HEK293T (cell line): Measurements from ENCODE around the gene CDH13.

Experiments
- CTCF ChIA-PET: fragments of 350-600 bp; formaldehyde crosslinking; extraction: SDS; loops from one replicate; lab custom pipeline; 2021; ENCODE audit warnings: antibody characterized with exemption, inconsistent platforms; lab: Yijun Ruan, JAX
- POLR2A ChIA-PET: fragments of 350-600 bp; formaldehyde crosslinking; extraction: SDS; loops from one replicate; lab custom pipeline; 2020; ENCODE audit warnings: antibody characterized with exemption, inconsistent platforms; lab: Yijun Ruan, JAX
- DNase-seq: peaks from one replicate; pipeline ENCODE4 v3.0.0; 2012; ENCODE audit warnings: mixed read lengths; ENCODE audit errors: extremely low spot score
- ARNT ChIP-seq: fragments of 450-650 bp; IDR thresholded peaks from 2 replicates; pipeline ENCODE4 v1.6.1; 2017; ENCODE audit warnings: mild to moderate bottlenecking
- BHLHE40 ChIP-seq: fragments of 450-650 bp; IDR thresholded peaks from 2 replicates; pipeline ENCODE4 v1.6.1; 2016; ENCODE audit warnings: mild to moderate bottlenecking, moderate library complexity, borderline replicate concordance
- CTBP1 ChIP-seq: fragments of 450-650 bp; IDR thresholded peaks from 2 replicates; pipeline ENCODE4 v1.6.1; 2016; ENCODE audit warnings: borderline replicate concordance
- ELF4 ChIP-seq: fragments of 450-650 bp; IDR thresholded peaks from 2 replicates; pipeline ENCODE4 v1.6.1; 2017; ENCODE audit warnings: antibody characterized with exemption
- FOXA1 ChIP-seq: fragments of 450-650 bp; IDR thresholded peaks from 2 replicates; pipeline ENCODE4 v1.6.1; 2016; ENCODE audit warnings: mild to moderate bottlenecking
- FOXK2 ChIP-seq: fragments of 450-650 bp; IDR thresholded peaks from 2 replicates; pipeline ENCODE4 v1.6.1; 2016; ENCODE audit warnings: mild to moderate bottlenecking
- FOXM1 ChIP-seq: fragments of 450-650 bp; IDR thresholded peaks from 2 replicates; pipeline ENCODE4 v1.6.1; 2017; ENCODE audit warnings: mild to moderate bottlenecking, borderline replicate concordance
- HDGF ChIP-seq: fragments of 450-650 bp; IDR thresholded peaks from 2 replicates; pipeline ENCODE4 v1.6.1; 2017; ENCODE audit warnings: antibody characterized with exemption, borderline replicate concordance
- L3MBTL2 ChIP-seq: fragments of 450-650 bp; conservative IDR thresholded peaks from 2 replicates; pipeline ENCODE4 v1.6.1; 2016; ENCODE audit warnings: mild to moderate bottlenecking
- LEF1 ChIP-seq: fragments of 450-650 bp; IDR thresholded peaks from 2 replicates; pipeline ENCODE4 v1.6.1; 2017; ENCODE audit warnings: mild to moderate bottlenecking, borderline replicate concordance
- NFRKB ChIP-seq: fragments of 450-650 bp; IDR thresholded peaks from 2 replicates; pipeline ENCODE4 v1.6.1; 2016; ENCODE audit warnings: mild to moderate bottlenecking, moderate library complexity
- PKNOX1 ChIP-seq: fragments of 450-650 bp; IDR thresholded peaks from 2 replicates; pipeline ENCODE4 v1.6.1; 2016
- SP1 ChIP-seq: fragments of 450-650 bp; IDR thresholded peaks from 2 replicates; pipeline ENCODE4 v1.6.1; 2017
- SUZ12 ChIP-seq: fragments of 450-650 bp; IDR thresholded peaks from 2 replicates; pipeline ENCODE4 v1.6.1; 2016; ENCODE audit warnings: mild to moderate bottlenecking
- TARDBP ChIP-seq: fragments of 450-650 bp; IDR thresholded peaks from 2 replicates; pipeline ENCODE4 v1.6.1; 2016
- ZNF384 ChIP-seq: fragments of 450-650 bp; IDR thresholded peaks from 2 replicates; pipeline ENCODE4 v1.6.1; 2016

The CDH13 gene

DNA sequence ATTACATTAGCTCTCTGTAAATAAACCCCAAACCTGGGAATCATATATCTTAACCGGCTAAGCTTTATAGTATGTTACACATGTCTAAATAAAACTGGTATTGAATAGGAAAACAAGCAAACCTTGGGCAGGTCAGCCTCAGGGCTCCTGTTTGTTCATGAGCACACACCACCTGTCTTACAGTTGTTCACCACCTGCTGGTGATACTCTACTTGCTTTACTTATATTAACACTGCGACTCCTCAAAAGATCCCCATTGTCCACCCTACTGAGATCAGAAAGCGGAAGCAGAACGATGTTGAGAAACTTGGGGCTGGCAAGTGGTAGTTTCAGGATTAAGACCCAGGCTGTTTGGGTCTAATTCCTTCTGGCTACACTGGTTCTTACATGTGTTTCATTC is 16.4 kb downstream of the CDH13 start:
- no peak for DNase-seq
- CTCF ChIA-PET = no interaction called here
- POLR2A ChIA-PET = no interaction called here
- TF ChIP-seq PKNOX1 = no peak

DNA sequence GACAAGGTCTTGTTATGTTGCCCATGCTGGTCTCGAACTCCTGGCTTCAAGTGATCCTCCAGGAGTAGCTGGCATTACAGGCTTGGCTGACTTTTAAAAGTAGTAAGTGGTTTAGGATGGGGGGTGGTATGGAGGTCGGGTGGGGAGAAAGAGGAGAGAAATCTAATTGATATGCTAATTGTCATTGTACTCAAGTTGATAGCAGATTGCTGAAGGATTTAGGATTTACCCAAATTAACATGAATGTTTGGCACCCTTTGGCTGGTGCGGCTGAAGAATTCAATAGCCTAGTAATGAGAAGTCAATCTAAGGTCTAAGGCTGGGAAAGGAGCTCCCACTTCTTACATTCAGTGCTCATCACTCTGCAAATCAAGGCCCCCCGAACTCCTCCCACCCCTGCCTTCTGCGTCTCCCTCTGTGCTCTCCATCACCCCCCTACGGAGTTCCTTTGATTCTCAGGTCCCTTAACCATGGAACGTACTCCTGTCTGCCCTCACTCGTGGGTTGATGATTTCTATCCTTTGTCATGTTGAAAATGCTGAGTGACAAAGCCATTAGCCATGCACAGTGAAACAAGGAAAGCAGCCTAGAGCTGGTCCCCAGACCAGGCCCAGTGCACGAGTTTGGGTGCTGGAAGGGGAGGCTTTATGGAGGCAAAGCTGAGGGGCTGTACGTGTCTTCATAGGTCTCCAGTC is 17.3 kb downstream of the CDH13 start:
- ChIA-PET POLR2A (no interaction called here), CTCF (interaction anchor here (0.6 kb wide), 1 partner anchor 13 kb away, joined by 5 read pairs; no protein-coding TSS in a partner anchor)
- TF ChIP-seq BHLHE40 (no peak), HDGF (no peak), NFRKB (no peak), FOXM1 (no peak), TARDBP (no peak), L3MBTL2 (no peak), CTBP1 (no peak), ZNF384 (no peak), SUZ12 (no peak), PKNOX1 (no peak), LEF1 (no peak), SP1 (no peak), ELF4 (no peak), ARNT (no peak), FOXA1 (no peak), FOXK2 (no peak)
- DNase-seq = no peak

GRCh38 chr16:82646504-82646903 is 19.7 kb downstream of the CDH13 start:
- ChIA-PET CTCF (no interaction called here), POLR2A (no interaction called here)
- TF ChIP-seq BHLHE40 (no peak), L3MBTL2 (no peak), FOXK2 (no peak), ARNT (no peak), CTBP1 (no peak), SUZ12 (no peak), NFRKB (no peak), TARDBP (no peak), ELF4 (no peak), LEF1 (no peak)
- DNase-seq = no peak

DNA sequence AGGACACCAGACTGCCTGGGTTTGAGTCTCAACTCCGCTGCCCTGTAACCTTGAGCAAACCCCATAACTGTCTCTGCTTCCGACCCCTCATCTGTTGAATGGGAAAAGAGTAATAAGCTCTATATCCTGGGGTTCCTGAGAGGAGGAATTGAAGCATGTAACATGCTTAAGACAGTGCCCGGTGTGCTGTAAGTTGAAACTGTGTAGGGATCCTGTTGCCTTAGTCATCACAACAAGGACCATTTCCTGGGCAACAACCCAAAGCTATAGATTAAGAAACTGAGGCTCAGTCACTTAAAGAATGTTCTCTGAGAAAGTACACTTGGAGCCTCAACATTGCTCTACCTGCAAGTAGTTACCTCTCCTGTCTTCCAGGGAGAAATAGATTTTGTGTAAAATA is 23.0 kb downstream of the CDH13 start:
- no peak for DNase-seq
- CTCF ChIA-PET = no interaction called here
- POLR2A ChIA-PET = no interaction called here
- TF ChIP-seq L3MBTL2 = no peak
- TF ChIP-seq LEF1 = no peak
- TF ChIP-seq ZNF384 = no peak
- TF ChIP-seq FOXK2 = no peak
- TF ChIP-seq BHLHE40 = no peak
- no peak for TF ChIP-seq SUZ12
- TF ChIP-seq SP1 = no peak
- no peak for TF ChIP-seq HDGF
- no peak for TF ChIP-seq PKNOX1
- no peak for TF ChIP-seq NFRKB
- no peak for TF ChIP-seq ELF4
- no peak for TF ChIP-seq FOXM1
- TF ChIP-seq FOXA1 = no peak
- no peak for TF ChIP-seq TARDBP
- TF ChIP-seq ARNT = no peak
- no peak for TF ChIP-seq CTBP1

GRCh38 chr16:82650804-82651203 is 24.0 kb downstream of the CDH13 start:
- no peak for DNase-seq
- ChIA-PET CTCF (no interaction called here), POLR2A (no interaction called here)
- no peak for TF ChIP-seq ZNF384

DNA sequence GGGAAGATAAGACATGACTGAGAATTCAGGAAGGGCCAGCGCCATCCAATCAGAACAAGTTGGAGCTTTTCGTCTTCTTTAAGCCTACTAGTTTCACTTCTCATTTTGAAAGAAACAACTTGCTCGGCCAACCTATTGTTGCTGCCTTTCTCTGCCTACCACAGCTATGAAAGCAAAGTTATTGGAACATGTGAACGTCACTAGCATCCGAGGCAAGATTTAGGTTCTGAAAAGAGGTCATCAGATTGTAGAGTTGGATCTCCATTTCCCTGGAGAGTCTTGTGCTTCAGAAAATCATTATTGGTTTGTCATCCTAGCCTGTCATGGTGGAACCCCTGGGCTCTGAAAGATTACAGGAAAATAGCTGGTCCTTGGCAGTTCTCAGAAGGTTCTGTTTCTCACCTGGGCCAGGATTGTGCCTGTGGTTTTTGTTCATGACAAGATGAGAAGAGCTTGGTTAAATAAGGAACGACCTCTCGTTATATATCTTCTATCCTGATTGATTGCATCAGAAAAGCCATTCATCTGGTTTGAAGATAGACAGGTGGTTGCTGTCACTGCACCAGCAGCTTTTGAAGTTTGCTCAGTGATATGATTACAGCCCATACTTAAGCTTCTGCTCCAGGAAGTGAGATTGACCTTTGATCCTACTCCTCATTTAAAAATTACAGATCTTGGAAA is 25.3 kb downstream of the CDH13 start:
- DNase-seq = no peak
- TF ChIP-seq FOXM1 (no peak), L3MBTL2 (no peak), LEF1 (no peak), NFRKB (no peak), CTBP1 (no peak), ZNF384 (no peak), FOXA1 (no peak), BHLHE40 (no peak), SUZ12 (no peak), TARDBP (no peak)
- ChIA-PET POLR2A (no interaction called here), CTCF (interaction anchor here (0.5 kb wide), 1 partner anchor 234 kb away, joined by 3 read pairs; no protein-coding TSS in a partner anchor)
